Caco-2 (cell line): ENCODE results near the gene PHF21A. TPM values are rescaled to one million over a fixed set of nuclear protein-coding genes. Genes with fewer than 3 reads are reported as not detected.

Experiments used
- BruUV-seq: library from RNA; stranded (reverse); fragments of 400-500 nt; replicated peaks from 2 replicates; lab custom pipeline; 2021; lab: Mats Ljungman, UMichigan
- CTCF ChIA-PET: fragments of 300-600 bp; sonication (Branson Sonifier 250); formaldehyde crosslinking; loops from one replicate; lab custom pipeline; 2022; ENCODE audit warnings: antibody characterized with exemption; lab: Charles Lee
- POLR2A ChIA-PET: fragments of 300-600 bp; sonication (Branson Sonifier 250); formaldehyde crosslinking; loops from one replicate; lab custom pipeline; 2022; ENCODE audit warnings: antibody characterized with exemption; lab: Charles Lee
- DNase-seq, 2 experiments: peaks; one replicate each; pipeline versions ENCODE4 v3.0.0 to v3.0.0-alpha.2; 2020 to 2022
- H3K27me3 ChIP-seq: replicated peaks from 2 replicates; pipeline ENCODE4 v1.6.0; 2011; ENCODE audit warnings: low read length; ENCODE audit not compliant: control insufficient read depth, insufficient read depth
- H3K36me3 ChIP-seq: 2 replicates; pipeline ENCODE4 v1.5.1; 2011; ENCODE audit warnings: low read length; ENCODE audit not compliant: control insufficient read depth, insufficient read depth
- H3K4me1 ChIP-seq: fragments of 250-450 bp; sonication (Bioruptor Pico); 2 replicates; pipeline ENCODE4 v1.5.1; 2020; ENCODE audit warnings: mild to moderate bottlenecking
- H3K4me3 ChIP-seq: 2 replicates; pipeline ENCODE4 v1.5.1; 2011; ENCODE audit warnings: low read depth, mild to moderate bottlenecking, control low read depth, low read length
- H3K9me3 ChIP-seq: fragments of 250-450 bp; sonication (Bioruptor Pico); 2 replicates; pipeline ENCODE4 v1.5.1; 2020; ENCODE audit warnings: mild to moderate bottlenecking, moderate library complexity
- H3K27ac Mint-ChIP-seq: one replicate; pipeline ENCODE4 v1.8.0; 2022; ENCODE audit warnings: mixed read lengths; ENCODE audit not compliant: unreplicated experiment
- H3K27me3 Mint-ChIP-seq: one replicate; pipeline ENCODE4 v1.8.0; 2022; ENCODE audit warnings: mixed read lengths; ENCODE audit not compliant: insufficient read depth, unreplicated experiment
- H3K36me3 Mint-ChIP-seq: one replicate; pipeline ENCODE4 v1.8.0; 2022; ENCODE audit warnings: mild to moderate bottlenecking, mixed read lengths; ENCODE audit not compliant: insufficient read depth, unreplicated experiment
- H3K4me1 Mint-ChIP-seq: one replicate; pipeline ENCODE4 v1.8.0; 2022; ENCODE audit warnings: low read depth, mixed read lengths; ENCODE audit not compliant: unreplicated experiment
- H3K4me3 Mint-ChIP-seq: one replicate; pipeline ENCODE4 v1.8.0; 2022; ENCODE audit warnings: mild to moderate bottlenecking, moderate library complexity, mixed read lengths; ENCODE audit not compliant: unreplicated experiment
- H3K9me3 Mint-ChIP-seq: one replicate; pipeline ENCODE4 v1.8.0; 2022; ENCODE audit warnings: mixed read lengths; ENCODE audit not compliant: unreplicated experiment
- CTCF ChIP-seq, 2 experiments: fragments of 200-600 bp in 1 of 2; IDR thresholded peaks; 1 replicate in 1 of 2; 2 replicates in 1 of 2; pipeline versions ENCODE4 v1.5.1 to v1.8.0; 2011 to 2022; ENCODE audit warnings: antibody characterized with exemption in 1 of 2, control low read depth in 1 of 2, inconsistent platforms in 1 of 2, low read depth in 1 of 2, low read length in 1 of 2, mild to moderate bottlenecking in 1 of 2, moderate library complexity in 1 of 2; ENCODE audit not compliant: insufficient read depth in 1 of 2, severe bottlenecking in 1 of 2, unreplicated experiment in 1 of 2
- intact Hi-C: fragments of 100-400 bp; cut with micrococcal nuclease; formaldehyde crosslinking; loops from one replicate; pipeline ENCODE4 v1.10.0; 2022; ENCODE audit not compliant: unreplicated experiment
- total RNA-seq: library from RNA; stranded (reverse); gene quantifications from 2 replicates; pipeline ENCODE4 v1.2.3, GENCODE V29; 2022

PHF21A gene
- total RNA-seq, 1 experiment from 2014 or later = 20.0 TPM

- H3K27me3 Mint-ChIP-seq = peaks cover 4% of the 10 kb centered on the region
- ChIA-PET CTCF (interaction anchor here (0.6 to 1.1 kb wide), 2 partner anchors 19 to 493 kb away, joined by 4 read pairs; partner anchors contain the start of gene CHRM4), POLR2A (interaction anchor here (0.7 to 1.0 kb wide), 2 partner anchors 19 to 23 kb away, joined by 4 read pairs; partner anchors contain the start of genes LARGE2 and PEX16)
- Histone ChIP-seq H3K4me3 (peak overlapping the region; percentile 67), H3K4me1 (peaks cover 10% of the 10 kb centered on the region), H3K36me3 (no peaks in the 10 kb centered on the region), H3K27me3 (no peaks in the 10 kb centered on the region), H3K9me3 (no peaks in the 10 kb centered on the region)
- no peak for DNase-seq
- H3K9me3 Mint-ChIP-seq = no peaks in the 10 kb centered on the region
- H3K4me3 Mint-ChIP-seq = peak overlapping the region; percentile 77
- peaks cover 18% of the 10 kb centered on the region for H3K36me3 Mint-ChIP-seq
- no peak for TF ChIP-seq CTCF (IDR thresholded peaks at IDR 0.05; ENCODE audit: insufficient read depth in 1 of 2, low read depth in 1 of 2, low read length in 1 of 2, severe bottlenecking in 1 of 2, unreplicated experiment in 1 of 2)
- H3K27ac Mint-ChIP-seq = peak overlapping the region; percentile 84
- intact Hi-C loops = loop anchor here (1.0 kb wide), 2 partner anchors 14 to 23 kb away; partner anchors contain the start of genes LARGE2 and MAPK8IP1
- peaks cover 8% of the 10 kb centered on the region for H3K4me1 Mint-ChIP-seq
- no TSS peak for BruUV-seq
These were observed 222.2 kb downstream of the PHF21A start for GRCh38 chr11:45899086-45899447.

GRCh38 chr11:45897556-45897955 lies 223.7 kb downstream of the PHF21A start:
- no peak for TF ChIP-seq CTCF (IDR thresholded peaks at IDR 0.05; ENCODE audit: insufficient read depth in 1 of 2, low read depth in 1 of 2, low read length in 1 of 2, severe bottlenecking in 1 of 2, unreplicated experiment in 1 of 2)
- H3K4me3 ChIP-seq = no peak overlapping the region
- no peak for DNase-seq
- Mint-ChIP-seq H3K36me3 (peaks cover 4% of the 10 kb centered on the region), H3K4me1 (peaks cover 14% of the 10 kb centered on the region), H3K9me3 (no peaks in the 10 kb centered on the region), H3K4me3 (no peak overlapping the region), H3K27ac (no peak overlapping the region), H3K27me3 (peaks cover 4% of the 10 kb centered on the region)
- intact Hi-C loops = no loop called here
- H3K9me3 ChIP-seq = no peaks in the 10 kb centered on the region
- no peaks in the 10 kb centered on the region for H3K27me3 ChIP-seq
- H3K36me3 ChIP-seq = no peaks in the 10 kb centered on the region
- peaks cover 10% of the 10 kb centered on the region for H3K4me1 ChIP-seq
- ChIA-PET CTCF (no interaction called here), POLR2A (no interaction called here)
- no TSS peak for BruUV-seq

GRCh38 chr11:45896422-45896984 lies 224.8 kb downstream of the PHF21A start:
- H3K9me3 ChIP-seq = no peaks in the 10 kb centered on the region
- H3K4me3 ChIP-seq = no peak overlapping the region
- Mint-ChIP-seq H3K27ac (no peak overlapping the region), H3K36me3 (peaks cover 4% of the 10 kb centered on the region), H3K4me1 (peaks cover 14% of the 10 kb centered on the region), H3K4me3 (no peak overlapping the region), H3K27me3 (peaks cover 4% of the 10 kb centered on the region), H3K9me3 (no peaks in the 10 kb centered on the region)
- CTCF ChIA-PET = interaction anchor here (0.6 to 1.3 kb wide), 2 partner anchors 21 to 257 kb away, joined by 3 to 5 read pairs; partner anchors contain the start of gene PEX16
- POLR2A ChIA-PET = no interaction called here
- intact Hi-C loops = no loop called here
- H3K4me1 ChIP-seq = peaks cover 10% of the 10 kb centered on the region
- H3K36me3 ChIP-seq = no peaks in the 10 kb centered on the region
- TF ChIP-seq CTCF (IDR thresholded peaks at IDR 0.05; ENCODE audit: insufficient read depth in 1 of 2, low read depth in 1 of 2, low read length in 1 of 2, severe bottlenecking in 1 of 2, unreplicated experiment in 1 of 2) = no peak
- no peaks in the 10 kb centered on the region for H3K27me3 ChIP-seq
- no TSS peak for BruUV-seq
- DNase-seq = no peak
